Measurements from ENCODE around the gene ZNF616. TPM values are rescaled to one million over a fixed set of nuclear protein-coding genes. Genes with fewer than 3 reads are reported as not detected.
"Not testable (repeated sequence)": the region's sequence is repeated elsewhere in the genome, so short reads cannot be mapped to it uniquely, and the experiment has no call there.

Gene ZNF616
- total RNA-seq, 1 experiment from 2014 or later, result 7.4 TPM

DNA sequence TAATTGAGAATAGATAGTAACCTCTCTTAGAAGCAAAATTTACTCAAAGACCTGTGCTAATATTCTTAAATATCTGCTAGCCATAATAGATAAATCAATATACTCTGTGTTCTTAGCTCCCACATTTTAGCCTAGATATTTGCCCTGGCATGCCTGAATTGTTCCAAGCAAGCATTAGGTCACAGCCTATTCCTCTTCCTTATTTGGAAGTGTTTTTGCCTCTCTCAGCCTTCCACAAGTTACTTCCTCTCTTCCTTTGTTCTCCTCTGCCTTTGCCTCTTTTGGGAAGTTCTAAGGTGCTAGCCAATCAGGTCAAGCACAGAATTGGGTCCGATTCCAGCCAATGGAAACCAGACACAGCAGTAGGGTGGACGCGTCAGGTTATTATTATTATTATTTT lies 43.3 kb downstream of the ZNF616 start:
- H3K36me3 ChIP-seq (ENCODE audit: insufficient read depth, low read length); H2AFZ ChIP-seq (ENCODE audit: low read length); H3K4me3 ChIP-seq (ENCODE audit: low read length); H3K4me2 ChIP-seq (ENCODE audit: low read depth, low read length, poor library complexity, severe bottlenecking); H3K4me1 ChIP-seq (ENCODE audit: low read length); H3K27ac ChIP-seq (ENCODE audit: low read length); H3K9ac ChIP-seq (ENCODE audit: low read length); H3K79me2 ChIP-seq (ENCODE audit: low read length); H3K9me2 ChIP-seq (replicated peaks; ENCODE audit: insufficient read depth, low read length); DNase-seq; H4K20me1 ChIP-seq (ENCODE audit: insufficient read depth, low read depth, low read length); H3K27me3 ChIP-seq (ENCODE audit: low read length): not testable (repeated sequence)
- peaks cover 48% of the 10 kb centered on the region for H3K9me3 ChIP-seq (ENCODE audit: low read length)

DNA sequence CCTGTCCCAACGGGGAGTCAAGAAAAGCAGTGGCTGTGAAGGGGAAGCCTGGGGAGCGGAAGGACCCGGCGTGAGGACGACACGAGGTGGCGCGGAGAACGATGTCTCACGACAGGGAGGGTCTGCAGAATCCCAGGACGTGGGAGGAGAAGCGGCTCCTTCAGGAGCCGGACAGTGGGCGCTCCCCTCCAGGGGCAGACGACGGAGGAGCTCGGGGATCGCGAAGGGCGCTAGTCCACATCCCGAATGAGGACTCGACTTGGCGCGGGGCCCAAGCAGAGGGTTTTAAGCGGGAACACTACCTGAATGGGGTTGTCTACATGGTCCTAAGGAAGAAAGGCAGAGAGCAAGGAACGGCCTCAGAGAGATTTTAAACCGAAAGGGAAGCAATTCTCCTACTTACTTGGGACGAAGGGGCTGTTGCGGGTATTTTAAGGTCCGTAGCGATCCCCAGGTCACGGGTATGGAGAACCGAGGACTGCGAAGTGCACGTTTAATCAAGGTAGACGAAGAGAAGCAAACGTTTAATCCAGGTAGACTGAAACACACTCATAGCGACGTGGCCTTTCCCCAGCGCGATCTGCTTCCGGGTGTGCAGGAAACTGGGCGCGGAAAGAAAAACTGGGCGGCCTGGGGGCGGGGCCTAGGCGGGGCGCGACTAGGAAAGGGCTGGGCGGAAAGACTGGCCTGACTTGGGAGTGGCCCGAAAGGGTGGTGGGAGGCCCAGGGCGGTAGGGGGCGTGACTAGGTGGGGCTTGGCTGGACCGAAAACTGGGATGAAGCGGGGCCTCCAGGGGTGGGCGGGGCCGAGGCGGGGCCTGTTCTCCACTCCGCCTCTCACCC lies 44.3 kb downstream of the ZNF616 start, which contains the start of gene ZNF841:
Gene ZNF841 (minus strand): TSS at position 594 of the 843 bp plus-strand sequence. CDS start 10,964 bp downstream, outside the sequence.
- Histone ChIP-seq H4K20me1 (ENCODE audit: insufficient read depth, low read depth, low read length) (no peaks in the 10 kb centered on the region), H3K27ac (ENCODE audit: low read length) (no peak within 1 kb of the TSS), H3K4me3 (ENCODE audit: low read length) (no peak within 1 kb of the TSS)

DNA sequence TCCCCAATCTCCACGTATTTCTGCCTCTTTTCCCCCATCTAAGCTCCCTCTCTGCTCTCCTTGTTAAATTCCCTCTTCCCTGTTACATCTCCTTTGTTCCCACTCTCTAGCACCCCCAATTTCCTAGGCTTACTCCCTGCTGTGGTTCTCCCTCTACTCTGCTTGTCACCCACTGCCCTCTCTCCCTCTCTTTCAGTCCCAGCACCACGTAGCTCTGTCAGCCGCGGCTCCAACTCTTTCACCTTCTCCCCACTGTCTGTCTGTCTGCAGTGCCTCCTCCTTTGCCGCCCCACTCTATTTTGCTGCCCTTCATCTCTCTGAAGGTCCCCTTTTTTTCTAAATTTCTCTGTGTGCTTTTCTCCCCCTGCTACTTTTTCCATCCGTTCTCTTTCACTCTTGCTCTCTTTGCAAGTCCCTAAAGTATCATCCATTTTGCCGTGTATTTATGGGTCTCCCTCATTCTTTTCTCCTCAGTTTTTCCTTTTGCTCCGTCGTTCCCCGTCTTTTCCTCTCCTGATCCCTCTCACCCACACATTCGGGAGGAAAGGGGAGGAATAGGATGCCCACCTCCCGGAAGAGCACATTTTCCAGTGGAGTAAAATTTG lies 45.1 kb downstream of the ZNF616 start:
- H3K4me3 ChIP-seq (ENCODE audit: low read length), result no peak overlapping the region
- no peaks in the 10 kb centered on the region; the same call in 1 of the 2 replicates for H3K27me3 ChIP-seq (ENCODE audit: low read length)
- no peaks in the 10 kb centered on the region for H4K20me1 ChIP-seq (ENCODE audit: insufficient read depth, low read depth, low read length)
- no peaks in the 10 kb centered on the region for H3K4me1 ChIP-seq (ENCODE audit: low read length)
- H3K36me3 ChIP-seq (ENCODE audit: insufficient read depth, low read length), result no peaks in the 10 kb centered on the region
- H3K9me2 ChIP-seq (replicated peaks; ENCODE audit: insufficient read depth, low read length), result no peaks in the 10 kb centered on the region
- no peak overlapping the region for H2AFZ ChIP-seq (ENCODE audit: low read length)
- H3K9me3 ChIP-seq (ENCODE audit: low read length), result peaks cover 52% of the 10 kb centered on the region
- DNase-seq, result no peak
- no peak overlapping the region for H3K4me2 ChIP-seq (ENCODE audit: low read depth, low read length, poor library complexity, severe bottlenecking)
- H3K9ac ChIP-seq (ENCODE audit: low read length), result no peak overlapping the region
- no peak overlapping the region for H3K27ac ChIP-seq (ENCODE audit: low read length)
- H3K79me2 ChIP-seq (ENCODE audit: low read length), result no peaks in the 10 kb centered on the region

More for the DNA sequence above, 44.3 kb downstream of the ZNF616 start, which contains the start of gene ZNF841:
- DNase-seq, result no peak
- Histone ChIP-seq H2AFZ (ENCODE audit: low read length) (no peak within 1 kb of the TSS), H3K9me3 (ENCODE audit: low read length) (peaks cover 48% of the 10 kb centered on the region), H3K79me2 (ENCODE audit: low read length) (no peaks in the 10 kb centered on the region), H3K4me2 (ENCODE audit: low read depth, low read length, poor library complexity, severe bottlenecking) (no peak within 1 kb of the TSS), H3K9me2 (replicated peaks; ENCODE audit: insufficient read depth, low read length) (no peaks in the 10 kb centered on the region), H3K9ac (ENCODE audit: low read length) (no peak within 1 kb of the TSS), H3K27me3 (ENCODE audit: low read length) (no peaks in the 10 kb centered on the region), H3K36me3 (ENCODE audit: insufficient read depth, low read length) (no peaks in the 10 kb centered on the region), H3K4me1 (ENCODE audit: low read length) (no peaks in the 10 kb centered on the region)

DNA sequence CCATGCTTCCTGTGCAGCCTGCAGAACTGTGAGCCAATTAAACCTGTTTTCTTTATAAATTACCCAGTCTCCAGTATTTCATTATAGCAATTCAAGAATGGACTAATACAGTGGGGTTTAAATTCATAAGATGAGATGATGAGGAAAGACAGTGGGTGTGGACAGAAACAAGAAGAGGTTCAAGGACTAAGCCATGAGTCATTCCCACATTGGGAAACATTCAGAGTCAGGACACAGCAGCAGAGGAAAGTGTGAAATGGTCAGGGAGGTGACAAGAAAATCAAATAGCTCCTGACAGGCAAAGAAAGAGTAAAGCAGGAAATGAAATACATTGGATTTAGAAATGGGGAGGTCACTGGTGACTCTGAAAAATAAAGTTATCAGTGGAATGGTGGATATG lies 53.3 kb downstream of the ZNF616 start:
- H3K36me3 ChIP-seq (ENCODE audit: insufficient read depth, low read length), result no peaks in the 10 kb centered on the region
- H3K9ac ChIP-seq (ENCODE audit: low read length), result no peak overlapping the region
- H3K27ac ChIP-seq (ENCODE audit: low read length), result no peak overlapping the region
- H3K79me2 ChIP-seq (ENCODE audit: low read length), result no peaks in the 10 kb centered on the region
- no peak overlapping the region for H3K4me2 ChIP-seq (ENCODE audit: low read depth, low read length, poor library complexity, severe bottlenecking)
- H4K20me1 ChIP-seq (ENCODE audit: insufficient read depth, low read depth, low read length), result no peaks in the 10 kb centered on the region
- H3K9me2 ChIP-seq (replicated peaks; ENCODE audit: insufficient read depth, low read length), result no peaks in the 10 kb centered on the region
- no peak overlapping the region for H2AFZ ChIP-seq (ENCODE audit: low read length)
- no peak overlapping the region for H3K4me3 ChIP-seq (ENCODE audit: low read length)
- H3K27me3 ChIP-seq (ENCODE audit: low read length), result no peaks in the 10 kb centered on the region; the same call in 1 of the 2 replicates
- no peaks in the 10 kb centered on the region for H3K4me1 ChIP-seq (ENCODE audit: low read length)
- H3K9me3 ChIP-seq (ENCODE audit: low read length), result peaks cover 18% of the 10 kb centered on the region
- DNase-seq, result no peak

DNA sequence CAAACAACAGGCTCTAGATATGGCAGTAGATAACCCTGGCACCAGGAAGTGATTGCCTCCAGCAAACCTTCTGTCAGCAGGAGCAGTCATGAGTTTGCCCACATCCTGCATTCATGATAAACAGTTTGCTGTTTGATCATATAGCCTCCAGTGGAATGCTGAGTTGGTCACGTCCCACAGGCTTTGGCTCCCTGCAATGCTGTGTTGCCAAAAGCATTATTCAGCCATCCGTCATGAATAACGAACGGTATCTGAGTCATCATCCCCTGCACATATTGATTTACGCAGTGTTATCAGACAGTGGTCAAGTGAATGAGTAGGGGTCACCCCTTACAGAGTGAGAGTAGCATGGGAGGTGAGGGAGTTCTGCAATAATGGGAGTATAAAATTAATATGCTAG lies 69.2 kb downstream of the ZNF616 start:
- Histone ChIP-seq H3K36me3 (ENCODE audit: insufficient read depth, low read length) (no peaks in the 10 kb centered on the region), H3K27me3 (ENCODE audit: low read length) (peaks cover 3% of the 10 kb centered on the region; the same call in 1 of the 2 replicates), H3K4me1 (ENCODE audit: low read length) (no peaks in the 10 kb centered on the region), H3K79me2 (ENCODE audit: low read length) (no peaks in the 10 kb centered on the region), H3K9me2 (replicated peaks; ENCODE audit: insufficient read depth, low read length) (no peaks in the 10 kb centered on the region), H3K4me2 (ENCODE audit: low read depth, low read length, poor library complexity, severe bottlenecking) (no peak overlapping the region), H3K9ac (ENCODE audit: low read length) (no peak overlapping the region), H3K27ac (ENCODE audit: low read length) (no peak overlapping the region), H4K20me1 (ENCODE audit: insufficient read depth, low read depth, low read length) (no peaks in the 10 kb centered on the region), H3K9me3 (ENCODE audit: low read length) (peaks cover 55% of the 10 kb centered on the region), H2AFZ (ENCODE audit: low read length) (no peak overlapping the region), H3K4me3 (ENCODE audit: low read length) (no peak overlapping the region)
- no peak for DNase-seq

DNA sequence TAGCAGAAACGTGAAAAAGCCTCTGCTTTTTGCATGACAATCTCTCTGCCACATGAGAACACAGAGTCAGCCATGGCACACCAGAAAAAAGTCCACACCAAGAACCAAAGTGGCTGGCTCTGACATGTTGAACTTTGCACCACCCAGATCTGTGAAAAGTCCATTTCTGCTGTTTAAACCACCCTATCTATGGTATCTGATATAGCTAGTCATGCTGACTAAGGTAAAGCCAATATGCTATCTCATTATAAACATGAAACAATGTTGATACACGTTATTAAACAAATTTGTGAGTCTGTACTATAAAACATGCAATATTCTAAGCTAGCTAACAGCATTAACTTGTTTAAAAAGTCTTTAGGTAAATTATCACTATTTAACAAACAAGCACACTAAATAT lies 70.1 kb downstream of the ZNF616 start:
- Histone ChIP-seq H4K20me1 (ENCODE audit: insufficient read depth, low read depth, low read length) (no peaks in the 10 kb centered on the region), H3K9ac (ENCODE audit: low read length) (no peak overlapping the region), H3K9me2 (replicated peaks; ENCODE audit: insufficient read depth, low read length) (no peaks in the 10 kb centered on the region), H3K4me1 (ENCODE audit: low read length) (no peaks in the 10 kb centered on the region), H3K27me3 (ENCODE audit: low read length) (peaks cover 3% of the 10 kb centered on the region; the same call in 1 of the 2 replicates), H3K27ac (ENCODE audit: low read length) (no peak overlapping the region), H3K79me2 (ENCODE audit: low read length) (no peaks in the 10 kb centered on the region), H3K9me3 (ENCODE audit: low read length) (peaks cover 64% of the 10 kb centered on the region), H3K36me3 (ENCODE audit: insufficient read depth, low read length) (no peaks in the 10 kb centered on the region), H2AFZ (ENCODE audit: low read length) (no peak overlapping the region), H3K4me3 (ENCODE audit: low read length) (no peak overlapping the region), H3K4me2 (ENCODE audit: low read depth, low read length, poor library complexity, severe bottlenecking) (no peak overlapping the region)
- DNase-seq, result no peak

DNA sequence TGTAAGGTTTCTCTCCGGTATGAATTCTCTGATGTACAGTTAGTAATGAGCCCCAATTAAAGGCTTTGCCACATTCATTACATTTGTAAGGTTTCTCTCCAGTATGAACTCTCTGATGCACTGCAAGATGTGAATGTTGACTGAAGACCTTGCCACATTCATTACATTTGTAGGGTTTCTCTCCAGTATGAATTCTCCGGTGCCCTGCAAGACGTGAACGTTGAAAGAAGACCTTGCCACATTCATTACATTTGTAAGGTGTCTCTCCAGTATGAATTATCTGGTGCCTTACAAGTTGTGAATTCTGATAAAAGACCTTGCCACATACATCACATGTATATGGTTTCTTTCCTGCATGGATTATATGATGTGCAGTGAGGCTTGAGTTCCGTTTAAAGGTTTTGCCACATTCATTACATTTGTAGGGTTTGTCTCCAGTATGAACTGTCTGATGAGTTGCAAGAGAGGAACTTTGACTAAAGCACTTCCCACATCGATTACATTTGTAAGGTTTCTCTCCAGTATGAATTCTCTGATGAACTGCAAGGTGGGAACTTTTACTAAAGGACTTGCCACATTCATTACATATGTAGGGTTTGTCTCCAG lies 73.4 kb downstream of the ZNF616 start:
- no peak for DNase-seq
- Histone ChIP-seq H3K4me3 (ENCODE audit: low read length) (no peak overlapping the region), H3K27me3 (ENCODE audit: low read length) (peaks cover 3% of the 10 kb centered on the region; the same call in 1 of the 2 replicates), H3K36me3 (ENCODE audit: insufficient read depth, low read length) (no peaks in the 10 kb centered on the region), H4K20me1 (ENCODE audit: insufficient read depth, low read depth, low read length) (no peaks in the 10 kb centered on the region), H3K4me1 (ENCODE audit: low read length) (no peaks in the 10 kb centered on the region), H3K79me2 (ENCODE audit: low read length) (no peaks in the 10 kb centered on the region), H3K9me3 (ENCODE audit: low read length) (peaks cover 66% of the 10 kb centered on the region), H3K9me2 (replicated peaks; ENCODE audit: insufficient read depth, low read length) (no peaks in the 10 kb centered on the region), H2AFZ (ENCODE audit: low read length) (no peak overlapping the region), H3K4me2 (ENCODE audit: low read depth, low read length, poor library complexity, severe bottlenecking) (no peak overlapping the region), H3K9ac (ENCODE audit: low read length) (no peak overlapping the region), H3K27ac (ENCODE audit: low read length) (no peak overlapping the region)

DNA sequence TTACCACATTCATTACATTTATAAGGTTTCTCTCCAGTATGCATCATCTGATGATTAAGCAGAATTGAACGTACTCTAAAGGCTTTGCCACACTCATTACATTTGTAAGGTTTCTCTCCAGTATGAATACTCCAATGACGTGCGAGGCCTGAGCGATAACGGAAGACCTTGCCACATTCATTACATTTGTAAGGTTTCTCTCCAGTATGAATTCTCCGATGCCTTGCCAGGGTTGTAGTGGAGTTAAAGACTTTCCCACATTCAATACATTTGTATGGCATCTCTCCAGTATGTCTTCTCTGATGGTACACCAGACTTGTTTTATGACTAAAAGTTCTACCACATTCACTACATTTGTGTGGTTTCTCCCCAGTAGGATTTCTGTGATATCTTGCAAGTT lies 74.3 kb downstream of the ZNF616 start:
- Histone ChIP-seq H3K9ac (ENCODE audit: low read length) (no peak overlapping the region), H4K20me1 (ENCODE audit: insufficient read depth, low read depth, low read length) (no peaks in the 10 kb centered on the region), H3K4me1 (ENCODE audit: low read length) (no peaks in the 10 kb centered on the region), H3K79me2 (ENCODE audit: low read length) (no peaks in the 10 kb centered on the region), H3K4me3 (ENCODE audit: low read length) (no peak overlapping the region), H2AFZ (ENCODE audit: low read length) (no peak overlapping the region), H3K9me2 (replicated peaks; ENCODE audit: insufficient read depth, low read length) (no peaks in the 10 kb centered on the region), H3K4me2 (ENCODE audit: low read depth, low read length, poor library complexity, severe bottlenecking) (no peak overlapping the region), H3K9me3 (ENCODE audit: low read length) (peaks cover 64% of the 10 kb centered on the region), H3K27me3 (ENCODE audit: low read length) (no peaks in the 10 kb centered on the region; the same call in 1 of the 2 replicates), H3K36me3 (ENCODE audit: insufficient read depth, low read length) (no peaks in the 10 kb centered on the region), H3K27ac (ENCODE audit: low read length) (no peak overlapping the region)
- DNase-seq, result no peak
